GM10248 (cell line): Measurements from ENCODE around the gene PRPF8.

Experiments
- CTCF ChIA-PET: fragments of 300-600 bp; sonication (Branson Sonifier 250); formaldehyde crosslinking; extraction: SDS; loops from one replicate; lab custom pipeline; 2021; ENCODE audit warnings: antibody characterized with exemption; lab: Yijun Ruan, JAX
- POLR2A ChIA-PET: fragments of 350-650 bp; sonication (Branson Sonifier 250); formaldehyde crosslinking; extraction: SDS; loops from one replicate; lab custom pipeline; 2020; ENCODE audit warnings: antibody characterized with exemption; lab: Yijun Ruan, JAX
- DNase-seq: peaks from one replicate; pipeline ENCODE4 v3.0.0; 2012; ENCODE audit errors: extremely low spot score
- CTCF ChIP-seq: IDR thresholded peaks from 2 replicates; pipeline ENCODE4 v1.5.1; 2012; ENCODE audit warnings: mild to moderate bottlenecking, low read depth; ENCODE audit errors: extremely low read depth, missing control alignments, control extremely low read depth

The PRPF8 gene

DNA sequence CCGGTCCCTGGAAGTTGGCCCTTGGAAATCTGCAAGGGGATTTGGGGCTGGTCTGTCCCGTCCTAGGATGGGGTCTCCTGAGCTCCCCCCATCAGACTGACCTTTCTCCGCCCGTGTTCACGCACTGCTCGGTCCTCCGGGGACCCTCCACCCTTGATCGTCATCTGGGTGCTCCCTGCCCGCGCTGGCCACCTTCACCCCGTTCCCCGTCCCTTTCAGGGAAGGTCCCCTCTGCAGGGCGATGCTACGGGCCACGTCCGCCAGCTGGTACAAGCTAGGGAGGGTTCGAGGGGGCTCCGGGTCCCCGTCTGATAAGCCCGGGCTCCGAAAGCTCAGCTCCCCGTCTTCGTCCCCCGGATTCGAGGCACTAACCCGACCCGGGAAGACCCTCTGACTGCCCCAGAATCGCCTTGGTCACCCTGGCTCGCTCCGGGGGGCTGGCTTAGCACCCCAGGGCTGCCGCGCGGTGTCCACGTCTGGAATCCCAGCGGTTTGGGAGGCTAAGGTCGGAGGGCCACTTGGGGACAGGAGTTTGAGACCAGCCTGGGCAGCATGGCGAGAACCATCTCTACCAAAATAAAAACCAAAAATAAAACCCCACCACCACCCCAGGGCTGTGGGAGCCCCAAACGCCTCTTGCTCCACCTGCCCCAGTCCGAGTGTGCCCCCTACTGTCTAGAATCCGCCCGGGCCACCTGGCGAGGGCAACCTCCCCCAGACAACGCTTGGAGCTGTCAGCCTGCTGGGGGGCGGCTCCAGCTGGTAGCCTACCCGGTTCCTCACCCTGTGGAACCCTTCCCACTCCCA lies 55.0 kb downstream of the PRPF8 start:
- POLR2A ChIA-PET = interaction anchor here (0.7 to 1.7 kb wide), 2 partner anchors 10 to 55 kb away, joined by 5 to 7 read pairs; no protein-coding TSS in a partner anchor
- CTCF ChIA-PET = interaction anchor here (0.6 to 7.3 kb wide), 37 partner anchors 8 to 369 kb away, joined by 3 to 109 read pairs (median 4); partner anchors contain the start of genes INPP5K, MYO1C, RILP and SCARF1
- peak; percentile 77 for DNase-seq
- peak; percentile 85 for TF ChIP-seq CTCF

- peak; percentile 96 for DNase-seq
- ChIA-PET POLR2A (interaction anchor here (1.7 kb wide), 1 partner anchor 55 kb away, joined by 7 read pairs; no protein-coding TSS in a partner anchor), CTCF (interaction anchor here (1.0 to 7.3 kb wide), 23 partner anchors 11 to 362 kb away, joined by 3 to 109 read pairs (median 9); partner anchors contain the start of genes MYO1C, RILP and SCARF1)
- TF ChIP-seq CTCF = peak; percentile 19
Observed at GRCh38 chr17:1628856-1629503, 55.7 kb downstream of the PRPF8 start.

- ChIA-PET POLR2A (no interaction called here), CTCF (interaction anchor here (1.2 to 7.3 kb wide), 8 partner anchors 12 to 361 kb away, joined by 4 to 109 read pairs (median 18); partner anchors contain the start of gene RILP)
- TF ChIP-seq CTCF = peak; percentile 2
- DNase-seq = peak; percentile 92
Observed at GRCh38 chr17:1627982-1628855, 56.4 kb downstream of the PRPF8 start, which contains the start of gene SLC43A2. Gene SLC43A2, minus strand, starts transcription at chr17:1628834. Its CDS starts 960 bp downstream, at chr17:1627874.

DNA sequence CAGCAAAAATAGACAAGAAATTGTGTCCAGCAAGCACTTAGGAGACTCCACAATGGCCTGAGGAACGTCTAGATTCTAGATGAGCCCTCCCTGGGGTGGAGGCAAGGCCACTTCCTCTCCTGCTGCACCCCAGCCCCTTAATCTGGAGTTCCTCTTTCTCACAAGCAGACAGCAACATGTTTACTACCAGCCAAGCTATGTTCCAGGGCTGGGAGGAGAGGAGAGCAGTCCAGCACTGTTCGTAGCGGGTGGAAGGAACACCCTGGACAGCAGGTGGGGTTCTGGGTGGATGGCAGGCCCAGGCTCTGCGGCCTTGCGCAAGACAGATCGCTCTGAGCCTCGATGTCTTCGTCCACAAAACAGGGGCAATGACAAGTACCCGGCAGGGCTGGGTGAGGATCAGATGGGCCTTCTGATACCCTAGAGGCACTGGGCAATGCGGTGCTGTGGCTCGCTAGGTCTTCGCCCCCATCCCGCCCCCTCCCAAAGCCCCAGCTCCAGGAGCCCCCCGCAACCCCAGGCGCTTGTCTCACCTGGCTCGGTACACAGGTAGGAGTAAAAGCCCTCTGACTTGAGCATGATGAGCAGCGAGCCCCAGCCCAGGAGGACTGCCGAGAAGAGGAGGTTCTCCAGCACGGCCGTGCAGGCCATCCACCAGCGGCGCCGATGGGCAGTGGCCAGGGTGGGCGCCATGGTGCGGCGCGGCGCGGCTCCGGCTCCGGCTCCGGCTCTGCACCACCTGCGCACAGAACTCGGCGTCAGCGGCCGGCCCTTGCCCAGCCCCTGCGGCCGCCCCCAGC lies 57.3 kb downstream of the PRPF8 start:
- ChIA-PET POLR2A (interaction anchor here (1.7 kb wide), 1 partner anchor 20 kb away, joined by 9 read pairs; no protein-coding TSS in a partner anchor), CTCF (interaction anchor here (0.7 to 7.3 kb wide), 10 partner anchors 9 to 94 kb away, joined by 3 to 109 read pairs (median 4); partner anchors contain the start of gene RILP)
- peak; percentile 58 for DNase-seq
- TF ChIP-seq CTCF = no peak

GRCh38 chr17:1626333-1626732 lies 58.3 kb downstream of the PRPF8 start:
- ChIA-PET CTCF (interaction anchor here (0.7 to 2.4 kb wide), 10 partner anchors 8 to 93 kb away, joined by 3 to 18 read pairs (median 4); partner anchors contain the start of gene RILP), POLR2A (interaction anchor here (0.7 to 1.8 kb wide), 3 partner anchors 16 to 48 kb away, joined by 3 to 9 read pairs (median 6); no protein-coding TSS in a partner anchor)
- DNase-seq = no peak
- TF ChIP-seq CTCF = no peak
